SH-SY5Y (cell line): Measurements from ENCODE around the gene GGPS1.

Experiments used
- GATA2 ChIP-seq: IDR thresholded peaks from 2 replicates; pipeline ENCODE4 v1.6.1; 2011; ENCODE audit warnings: mild to moderate bottlenecking, low read depth, low read length
- GATA3 ChIP-seq: IDR thresholded peaks from 2 replicates; pipeline ENCODE4 v1.6.1; 2011; ENCODE audit warnings: low read depth, mild to moderate bottlenecking, low read length, moderate library complexity

- TF ChIP-seq GATA2 (no peak), GATA3 (no peak)
These were observed 41.4 kb downstream of the GGPS1 start for GRCh38 chr1:235369802-235370201.
